Ectodermal cell (in vitro differentiated cells): ENCODE data around the gene NDEL1.

ENCODE experiments used
- H3K27ac ChIP-seq: 2 replicates; pipeline ENCODE4 v1.7.0; 2013; ENCODE audit warnings: mild to moderate bottlenecking, low read depth, low read length; ENCODE audit not compliant: insufficient read depth, poor library complexity, severe bottlenecking
- H3K27me3 ChIP-seq: 2 replicates; pipeline ENCODE4 v1.7.0; 2013; ENCODE audit warnings: mild to moderate bottlenecking, low read length; ENCODE audit not compliant: insufficient read depth, control insufficient read depth, poor library complexity, severe bottlenecking
- H3K36me3 ChIP-seq: one replicate; pipeline ENCODE4 v1.7.0; 2013; ENCODE audit warnings: low read length; ENCODE audit not compliant: control insufficient read depth, insufficient read depth
- H3K4me1 ChIP-seq: one replicate; pipeline ENCODE4 v1.7.0; 2013; ENCODE audit warnings: low read length; ENCODE audit not compliant: control insufficient read depth, insufficient read depth
- H3K4me3 ChIP-seq: 2 replicates; pipeline ENCODE4 v1.7.0; 2013; ENCODE audit warnings: low read depth, low read length, control low read depth; ENCODE audit not compliant: insufficient read depth
- H3K9me3 ChIP-seq: 2 replicates; pipeline ENCODE4 v1.7.0; 2013; ENCODE audit warnings: mild to moderate bottlenecking, low read length, moderate library complexity; ENCODE audit not compliant: control insufficient read depth
- WGBS, 2 experiments: methylation state at CpG; one replicate each; pipeline ENCODE4 v1.1.7; 2013; ENCODE audit warnings: missing lambda C conversion rate in 2 of 2; 5-methylcytosine and 5-hydroxymethylcytosine counted together

NDEL1 gene

DNA sequence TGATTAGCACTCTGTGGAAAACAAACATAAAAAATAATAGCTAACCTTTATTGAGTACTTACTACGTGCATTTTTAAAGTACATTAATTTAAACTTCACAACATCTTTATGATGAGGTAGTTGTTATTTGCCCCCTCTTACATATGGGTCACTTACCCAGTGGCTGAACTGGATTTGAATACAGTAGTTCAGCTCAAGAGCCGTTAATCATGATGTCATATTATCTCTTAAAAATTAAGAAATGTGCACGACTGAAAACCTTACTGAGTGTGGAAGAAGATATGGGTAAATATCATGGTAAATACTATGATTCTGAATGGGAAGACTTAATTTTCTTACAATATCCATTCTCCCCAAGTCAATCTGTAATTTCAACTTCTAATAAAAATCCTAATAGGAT is 17.6 kb downstream of the NDEL1 start:
- whole genome bisulfite sequencing, 2 experiments, result 80 to 90% methylated on average over 1 to 3 of the region's 3 CpGs
- H3K27ac ChIP-seq, result no peak overlapping the region
- H3K9me3 ChIP-seq, result no peaks in the 10 kb centered on the region
- no peak overlapping the region for H3K4me3 ChIP-seq
- no peaks in the 10 kb centered on the region for H3K4me1 ChIP-seq
- H3K36me3 ChIP-seq, result peaks cover 20% of the 10 kb centered on the region
- no peaks in the 10 kb centered on the region for H3K27me3 ChIP-seq

- H3K4me3 ChIP-seq, result no peak overlapping the region
- peaks cover 16% of the 10 kb centered on the region for H3K36me3 ChIP-seq
- no peaks in the 10 kb centered on the region for H3K27me3 ChIP-seq
- no peak overlapping the region for H3K27ac ChIP-seq
- no peaks in the 10 kb centered on the region for H3K4me1 ChIP-seq
- H3K9me3 ChIP-seq, result no peaks in the 10 kb centered on the region
- WGBS, 2 experiments, result 100% methylated on average over 1 of the region's 2 CpGs
Observed at GRCh38 chr17:8455665-8456209, 20.1 kb downstream of the NDEL1 start.

DNA sequence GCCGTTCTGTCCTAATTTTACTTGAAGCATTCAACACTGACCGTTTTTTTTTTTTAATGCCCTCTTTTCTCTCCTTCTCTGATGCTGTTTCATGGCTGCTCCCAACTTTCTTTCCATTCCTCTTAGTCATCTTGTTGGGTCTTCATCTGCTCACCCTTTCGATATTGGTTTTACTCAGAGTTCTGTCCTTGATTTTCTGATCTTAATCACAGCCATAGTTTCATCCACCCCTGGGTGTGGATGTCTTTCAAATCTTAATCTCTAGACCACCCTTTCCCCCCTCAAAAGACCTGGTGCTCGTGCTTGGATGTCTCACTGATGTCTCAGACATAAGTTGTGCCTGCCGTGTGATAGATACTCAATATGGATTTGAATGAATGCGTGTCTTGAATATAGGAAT is 22.4 kb downstream of the NDEL1 start:
- Histone ChIP-seq H3K9me3 (no peaks in the 10 kb centered on the region), H3K27ac (no peak overlapping the region), H3K4me3 (no peak overlapping the region), H3K4me1 (no peaks in the 10 kb centered on the region), H3K27me3 (no peaks in the 10 kb centered on the region), H3K36me3 (peaks cover 19% of the 10 kb centered on the region)
- WGBS, 2 experiments, result 93 to 94% methylated on average over 6 of the region's 6 CpGs

DNA sequence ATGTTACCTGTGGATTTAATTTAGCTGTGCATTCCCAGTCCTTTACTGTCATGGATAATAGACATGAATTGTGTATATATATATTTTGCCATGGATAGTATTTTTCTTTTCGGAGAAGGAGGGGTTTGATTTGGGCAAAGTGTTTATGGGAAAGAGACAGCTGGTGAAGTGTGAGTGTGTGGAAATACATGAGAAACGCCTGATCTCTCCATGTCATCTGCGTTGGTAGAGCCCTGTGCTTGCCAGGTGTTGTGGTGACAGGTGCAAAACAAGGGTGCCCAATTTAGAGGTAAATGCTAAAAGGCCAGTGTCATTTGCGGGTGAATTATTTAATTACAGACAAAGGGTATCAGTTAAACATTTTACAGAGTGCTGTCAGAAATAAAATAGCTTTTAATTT is 23.4 kb downstream of the NDEL1 start:
- Histone ChIP-seq H3K27me3 (no peaks in the 10 kb centered on the region), H3K4me1 (no peaks in the 10 kb centered on the region), H3K36me3 (peaks cover 19% of the 10 kb centered on the region), H3K9me3 (no peaks in the 10 kb centered on the region), H3K4me3 (no peak overlapping the region), H3K27ac (no peak overlapping the region)
- 79 to 96% methylated on average over 4 of the region's 4 CpGs for WGBS, 2 experiments

GRCh38 chr17:8459831-8460230 is 24.1 kb downstream of the NDEL1 start:
- WGBS, 2 experiments, result 94% methylated on average over 3 of the region's 3 CpGs
- Histone ChIP-seq H3K4me1 (no peaks in the 10 kb centered on the region), H3K9me3 (no peaks in the 10 kb centered on the region), H3K27me3 (no peaks in the 10 kb centered on the region), H3K27ac (no peak overlapping the region), H3K4me3 (no peak overlapping the region), H3K36me3 (peaks cover 19% of the 10 kb centered on the region)

DNA sequence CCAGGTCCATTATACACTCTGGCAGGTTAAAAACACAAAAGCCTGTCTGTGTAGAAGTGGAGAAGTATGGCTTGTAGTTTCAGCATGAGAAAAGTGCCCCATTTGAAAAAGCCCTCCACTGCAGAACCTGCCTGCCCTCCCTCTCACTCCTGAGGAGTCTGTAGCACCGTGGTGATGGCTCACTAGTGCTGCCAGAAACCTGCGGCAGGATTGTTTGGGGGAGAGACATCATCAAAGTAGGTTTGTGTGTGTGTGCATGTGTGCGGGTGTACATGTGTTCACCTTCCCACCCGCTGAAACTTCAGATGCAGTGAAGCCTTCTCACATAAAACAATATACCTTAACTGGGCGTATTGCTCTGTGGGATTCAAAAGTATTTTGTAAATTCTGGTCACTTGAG is 26.9 kb downstream of the NDEL1 start:
- Histone ChIP-seq H3K4me3 (no peak overlapping the region), H3K4me1 (peaks cover 5% of the 10 kb centered on the region), H3K27ac (no peak overlapping the region), H3K9me3 (no peaks in the 10 kb centered on the region), H3K36me3 (peaks cover 22% of the 10 kb centered on the region), H3K27me3 (no peaks in the 10 kb centered on the region)
- WGBS, 2 experiments, result 70 to 74% methylated on average over 5 of the region's 5 CpGs

GRCh38 chr17:8463099-8463498 is 27.4 kb downstream of the NDEL1 start:
- Histone ChIP-seq H3K4me1 (peaks cover 5% of the 10 kb centered on the region), H3K4me3 (no peak overlapping the region), H3K9me3 (no peaks in the 10 kb centered on the region), H3K27me3 (no peaks in the 10 kb centered on the region), H3K27ac (no peak overlapping the region), H3K36me3 (peaks cover 24% of the 10 kb centered on the region)
- WGBS, 2 experiments, result 92 to 94% methylated on average over 5 of the region's 5 CpGs

DNA sequence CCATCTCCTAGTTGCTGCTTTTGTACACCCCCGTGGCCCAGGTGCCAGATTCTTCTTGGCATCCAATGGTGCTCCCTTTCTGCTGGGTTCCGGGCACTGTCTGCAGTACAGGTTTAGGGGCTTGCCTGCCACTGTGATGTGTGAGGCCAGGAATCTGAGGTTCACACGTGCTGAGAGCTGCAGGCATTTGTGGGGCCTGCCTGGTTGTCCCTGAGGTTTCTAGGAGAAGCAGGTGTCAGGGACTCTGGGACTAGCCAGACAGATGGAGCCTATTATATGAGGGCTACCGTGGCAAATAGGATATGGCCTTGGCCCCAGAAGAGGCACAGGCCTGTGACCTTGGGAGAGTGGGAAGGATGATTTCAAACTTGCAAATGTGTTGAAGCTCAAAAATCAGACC is 29.3 kb downstream of the NDEL1 start:
- no peak overlapping the region for H3K27ac ChIP-seq
- H3K27me3 ChIP-seq, result no peaks in the 10 kb centered on the region
- peaks cover 24% of the 10 kb centered on the region for H3K36me3 ChIP-seq
- no peak overlapping the region for H3K4me3 ChIP-seq
- H3K9me3 ChIP-seq, result no peaks in the 10 kb centered on the region
- H3K4me1 ChIP-seq, result peaks cover 5% of the 10 kb centered on the region
- WGBS, 2 experiments, result 64 to 66% methylated on average over 4 of the region's 4 CpGs

- Histone ChIP-seq H3K27ac (no peak overlapping the region), H3K27me3 (no peaks in the 10 kb centered on the region), H3K36me3 (peaks cover 19% of the 10 kb centered on the region), H3K4me3 (no peak overlapping the region), H3K9me3 (no peaks in the 10 kb centered on the region), H3K4me1 (peaks cover 5% of the 10 kb centered on the region)
- WGBS, 2 experiments, result 89 to 91% methylated on average over 8 of the region's 8 CpGs
Observed at GRCh38 chr17:8465356-8465755, 29.7 kb downstream of the NDEL1 start.

DNA sequence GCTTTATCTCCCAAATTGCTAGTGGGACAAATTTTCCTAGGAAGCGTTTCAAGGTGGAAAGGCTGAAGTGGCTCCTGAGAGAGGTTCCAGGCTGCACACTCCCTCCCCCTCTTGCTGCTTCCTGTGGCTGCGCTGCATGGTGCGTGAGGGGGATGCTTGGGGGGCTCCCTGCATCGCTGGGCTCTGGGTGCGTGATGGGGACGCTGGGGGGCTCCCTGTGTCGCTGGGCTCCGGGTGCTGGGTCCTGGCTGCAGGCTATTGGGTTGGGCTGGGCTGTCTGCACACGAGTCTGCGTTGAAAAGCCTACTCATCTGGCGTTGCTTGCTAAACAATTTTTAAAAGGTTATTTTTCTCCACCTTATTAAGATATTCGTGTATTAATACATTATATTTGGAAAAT is 30.1 kb downstream of the NDEL1 start:
- Histone ChIP-seq H3K27me3 (no peaks in the 10 kb centered on the region), H3K27ac (no peak overlapping the region), H3K9me3 (no peaks in the 10 kb centered on the region), H3K4me1 (peaks cover 5% of the 10 kb centered on the region), H3K4me3 (no peak overlapping the region), H3K36me3 (peaks cover 17% of the 10 kb centered on the region)
- WGBS, 2 experiments, result 85 to 92% methylated on average over 10 to 11 of the region's 12 CpGs

DNA sequence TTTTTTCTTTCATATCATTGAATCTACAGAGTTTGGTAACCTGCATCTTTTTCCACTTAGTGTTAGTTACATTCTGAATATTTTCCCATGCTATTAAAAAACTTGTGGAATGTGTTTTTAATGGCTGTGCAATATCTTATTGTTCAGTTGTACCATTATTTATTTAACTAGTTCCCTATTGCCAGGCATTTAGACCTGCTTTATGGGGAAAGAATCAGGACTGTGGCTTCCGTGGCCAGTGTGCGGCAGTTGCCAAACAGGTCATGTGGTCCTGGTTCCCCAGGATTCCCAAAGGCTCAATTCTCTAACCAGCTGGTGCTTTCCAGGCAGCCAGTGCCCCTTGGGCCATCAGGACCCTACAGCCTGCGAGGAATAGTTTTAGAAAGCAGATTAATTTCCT is 30.8 kb downstream of the NDEL1 start:
- 93 to 96% methylated on average over 3 of the region's 3 CpGs for WGBS, 2 experiments
- no peak overlapping the region for H3K4me3 ChIP-seq
- H3K27me3 ChIP-seq, result no peaks in the 10 kb centered on the region
- no peaks in the 10 kb centered on the region for H3K9me3 ChIP-seq
- no peak overlapping the region for H3K27ac ChIP-seq
- peaks cover 17% of the 10 kb centered on the region for H3K36me3 ChIP-seq
- peaks cover 5% of the 10 kb centered on the region for H3K4me1 ChIP-seq
